DMS53 treated with DMSO at 0.1 percent for 48 hours (cell line): Measurements from ENCODE around the gene CSK.

ENCODE experiments used
- DNase-seq: peaks from one replicate; lab custom pipeline; 2025; ENCODE audit not compliant: unreplicated experiment; lab: John Stamatoyannopoulos, UW

CSK gene

DNA sequence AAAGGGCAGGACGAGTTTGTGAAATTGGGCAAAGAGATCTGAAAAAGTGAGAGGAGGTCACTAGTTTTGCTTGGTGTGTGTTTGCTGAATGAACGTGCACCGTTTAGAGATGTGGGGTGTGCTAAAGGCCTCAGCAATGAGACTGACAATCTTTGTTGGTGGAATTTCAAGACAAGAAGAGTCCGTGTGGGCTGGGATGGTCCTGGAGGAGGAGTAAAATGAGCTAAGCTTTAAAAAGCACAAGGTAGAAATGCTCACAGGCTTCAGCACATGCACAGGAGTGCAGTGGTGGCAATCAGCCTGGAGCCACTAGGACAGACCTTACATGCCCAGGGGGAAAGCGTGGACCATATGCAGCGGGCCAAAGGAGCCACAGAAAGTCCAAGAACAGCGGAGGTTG lies 43.1 kb downstream of the CSK start:
- no peak for DNase-seq

DNA sequence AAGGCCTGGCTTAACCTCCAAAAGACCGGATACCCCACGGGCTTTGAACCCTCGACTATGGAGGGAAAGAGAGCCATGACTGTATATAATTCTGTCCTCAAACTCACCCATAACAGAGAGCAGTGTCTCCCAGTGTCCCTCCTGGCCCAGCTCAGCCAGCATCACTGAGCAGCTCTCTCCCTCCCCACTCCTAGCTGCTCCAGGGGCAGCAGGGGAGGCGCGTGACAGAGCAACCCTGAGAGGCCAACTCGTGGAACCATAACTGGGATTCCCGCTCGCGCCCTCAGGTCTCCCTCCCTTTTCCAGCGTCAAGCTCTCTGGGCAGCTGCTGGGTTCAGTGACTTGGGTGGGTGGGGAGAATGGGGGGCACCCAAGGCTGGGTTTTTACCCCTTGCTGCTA lies 44.0 kb downstream of the CSK start:
- no peak for DNase-seq

DNA sequence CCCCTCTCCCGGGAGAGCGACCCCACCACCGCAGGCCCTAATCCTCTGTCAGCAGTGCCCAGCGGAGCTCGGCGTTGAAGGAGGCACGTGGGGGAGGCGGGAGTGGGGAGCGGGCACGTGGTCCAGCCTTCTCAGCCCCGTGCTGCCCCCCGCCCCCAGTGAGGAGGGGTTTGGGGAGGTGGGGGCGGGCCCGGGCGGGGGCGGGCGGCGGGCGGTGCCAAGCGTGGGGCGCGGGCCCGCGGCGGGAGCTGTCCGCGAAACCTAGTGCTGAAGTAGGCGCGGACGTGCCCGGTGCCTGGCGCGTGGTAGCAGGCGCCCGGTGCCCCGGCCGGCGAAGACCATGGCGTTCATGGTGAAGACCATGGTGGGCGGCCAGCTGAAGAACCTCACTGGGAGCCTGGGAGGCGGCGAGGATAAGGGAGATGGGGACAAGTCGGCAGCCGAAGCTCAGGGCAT lies 44.5 kb downstream of the CSK start, which contains the start of gene CPLX3:
Gene CPLX3 (plus strand): TSS at position 264 of the 456 bp plus-strand sequence. CDS start 77 bp downstream, at position 341.
- DNase-seq: no peak

DNA sequence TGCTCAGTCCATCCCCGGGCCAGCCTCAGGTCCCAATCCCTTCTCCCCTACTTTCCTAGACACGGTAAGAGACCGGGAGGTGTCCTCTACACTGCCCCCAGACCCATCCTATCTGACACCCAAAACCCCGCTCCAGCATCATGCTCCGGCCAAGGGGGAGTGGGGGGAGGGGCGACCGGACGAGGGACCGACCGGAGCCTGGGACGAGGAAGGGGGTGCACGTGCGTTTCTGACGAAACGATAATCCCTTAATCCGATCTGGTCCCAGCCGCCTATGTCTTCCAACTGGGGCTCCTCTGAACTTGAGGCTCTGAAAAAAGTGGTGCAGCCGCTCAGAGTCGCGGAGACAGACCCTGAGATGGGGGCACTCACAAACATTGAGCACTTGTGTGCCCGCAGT lies 45.0 kb downstream of the CSK start:
- no peak for DNase-seq

DNA sequence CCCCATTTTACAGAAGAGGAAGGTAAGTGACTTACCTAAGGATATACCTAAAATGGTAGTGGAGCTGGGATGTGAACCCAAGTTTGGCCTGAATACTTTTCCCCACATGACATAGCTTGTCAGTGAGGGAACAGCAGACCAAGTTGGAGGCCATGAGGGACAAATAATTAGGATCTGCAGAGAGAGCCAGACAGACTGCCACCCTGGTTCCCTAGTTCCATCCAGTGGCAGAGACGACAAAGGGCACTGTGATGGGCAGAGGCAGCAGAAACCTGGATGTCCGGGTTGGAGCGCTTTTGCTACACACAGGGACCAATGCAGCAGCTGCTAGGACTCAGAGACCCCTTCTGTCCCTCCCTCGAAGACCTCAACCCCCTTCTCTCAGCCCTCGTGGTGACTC lies 45.7 kb downstream of the CSK start:
- no peak for DNase-seq

DNA sequence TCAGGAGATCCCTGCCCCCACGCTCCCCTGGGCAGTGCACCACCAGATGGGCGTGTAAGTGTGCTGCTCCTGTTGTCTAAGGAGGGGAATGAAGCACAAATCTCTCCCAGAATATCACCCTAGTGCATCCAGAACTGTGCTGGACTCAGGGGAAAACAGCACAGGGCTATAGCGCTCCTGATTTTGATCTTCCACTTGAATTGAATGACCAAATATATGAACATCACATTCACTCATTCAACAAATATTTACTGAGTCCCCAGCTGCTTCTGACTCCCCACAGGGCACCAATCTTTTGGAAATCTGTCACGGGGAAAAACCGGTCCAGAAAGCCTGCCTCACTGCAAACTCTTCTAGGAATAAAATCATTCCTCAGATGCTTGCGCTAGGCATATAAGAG lies 47.0 kb downstream of the CSK start:
- DNase-seq: no peak

DNA sequence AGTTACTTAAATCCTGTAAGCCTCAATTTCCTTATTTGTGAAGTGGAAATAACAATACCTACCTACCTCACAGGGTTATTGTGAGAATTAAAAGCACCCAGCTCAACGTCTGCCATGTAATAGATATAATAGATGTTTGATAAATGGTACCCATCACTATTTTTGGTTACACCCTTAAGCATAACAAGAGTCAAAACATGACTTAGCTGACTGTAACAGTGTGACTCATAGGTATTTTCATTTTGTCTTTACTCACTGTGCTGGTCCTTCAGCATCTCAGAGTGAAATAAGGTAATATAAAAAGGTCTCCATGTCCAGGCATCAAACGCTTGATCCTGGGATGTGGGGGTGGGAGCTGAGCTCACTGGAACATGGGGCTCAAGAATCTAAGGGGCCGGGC lies 47.6 kb downstream of the CSK start:
- no peak for DNase-seq

DNA sequence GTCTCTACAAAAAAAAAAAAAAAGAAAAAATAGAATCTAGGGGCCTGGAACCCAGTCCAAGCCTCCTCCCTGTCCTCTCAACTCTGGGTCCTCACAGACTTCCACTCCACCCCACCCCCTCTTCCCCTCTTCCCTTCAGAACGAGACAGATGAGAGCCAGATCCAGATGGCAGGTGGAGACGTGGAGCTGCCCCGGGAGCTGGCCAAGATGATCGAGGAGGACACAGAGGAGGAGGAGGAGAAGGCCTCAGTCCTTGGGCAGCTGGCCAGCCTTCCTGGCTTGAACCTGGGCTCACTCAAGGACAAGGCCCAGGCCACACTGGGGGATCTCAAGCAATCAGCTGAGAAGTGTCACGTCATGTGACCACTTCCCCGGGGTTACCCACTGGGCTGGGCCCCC lies 48.1 kb downstream of the CSK start:
- no peak for DNase-seq

DNA sequence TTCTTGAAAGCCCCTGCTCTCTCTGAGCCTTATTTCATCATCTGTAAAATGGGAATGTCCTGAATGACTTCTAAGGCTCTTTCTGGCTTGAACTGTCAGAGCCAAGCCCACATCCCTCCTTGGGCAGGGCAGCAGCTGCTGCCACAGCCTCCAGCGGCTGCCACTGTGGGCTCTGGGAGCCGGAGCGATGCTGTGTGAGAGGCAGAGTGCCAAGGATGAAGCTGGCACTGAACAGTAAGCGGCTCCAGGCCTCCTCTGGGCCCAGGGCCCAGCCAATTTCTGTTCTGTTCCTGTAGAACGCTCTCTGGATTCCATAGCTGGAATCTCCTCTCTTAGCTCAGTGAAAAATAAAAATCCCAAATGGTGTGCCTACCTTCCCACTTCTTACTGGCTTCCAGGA lies 49.0 kb downstream of the CSK start:
- DNase-seq: no peak

DNA sequence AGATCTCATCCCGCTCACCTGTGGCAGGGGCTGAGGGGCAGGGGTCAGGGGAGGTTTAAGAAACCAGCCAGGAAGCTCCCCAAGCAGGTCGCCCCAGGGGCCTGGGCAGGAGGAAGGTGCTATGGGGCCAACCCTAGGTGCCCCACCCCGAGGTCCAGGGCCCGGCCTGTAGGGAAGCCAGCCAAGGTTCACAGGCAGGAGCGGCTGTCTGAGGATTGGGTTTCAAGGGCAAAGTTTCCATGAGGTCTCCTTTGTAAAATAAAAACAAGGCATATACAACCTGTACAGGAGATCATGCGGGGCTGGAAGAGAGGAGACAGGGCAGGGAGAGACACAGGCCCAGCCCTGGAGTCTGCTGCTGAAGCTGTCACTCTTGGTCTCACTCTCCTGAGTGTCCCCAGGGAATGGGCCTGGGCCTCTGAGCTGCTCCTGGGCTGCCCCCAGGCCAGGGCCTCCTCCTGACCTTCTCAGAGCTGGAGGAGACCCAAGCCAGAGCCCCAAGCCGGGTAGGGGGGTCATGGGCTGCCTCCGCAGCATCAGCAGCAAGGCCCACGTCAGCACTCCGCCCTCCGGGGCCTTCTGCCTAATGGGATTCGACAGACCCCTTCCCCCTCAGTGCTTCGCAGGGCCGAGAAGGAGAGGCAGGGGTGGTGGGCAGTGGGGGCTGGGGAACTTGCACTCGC lies 50.1 kb downstream of the CSK start:
- DNase-seq: no peak

DNA sequence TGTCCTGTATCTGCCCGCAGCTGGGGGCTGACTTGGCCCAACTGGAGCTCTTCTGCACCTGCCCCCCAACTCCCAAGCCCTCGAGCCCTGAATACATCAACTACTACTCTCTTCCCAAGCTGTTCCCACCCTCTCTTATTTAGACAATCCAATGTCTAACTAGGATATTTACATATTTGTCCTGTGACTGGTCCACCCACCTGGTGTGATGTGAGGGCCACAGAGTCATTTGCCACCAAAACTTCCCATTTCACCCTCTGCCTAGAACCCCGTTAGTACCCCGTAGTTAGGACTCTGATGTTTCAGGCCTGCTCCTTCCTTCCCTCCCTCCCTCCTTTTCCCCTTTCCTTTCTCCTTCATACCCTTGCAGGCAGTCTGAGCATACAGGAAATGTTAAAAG lies 50.9 kb downstream of the CSK start:
- DNase-seq: no peak

DNA sequence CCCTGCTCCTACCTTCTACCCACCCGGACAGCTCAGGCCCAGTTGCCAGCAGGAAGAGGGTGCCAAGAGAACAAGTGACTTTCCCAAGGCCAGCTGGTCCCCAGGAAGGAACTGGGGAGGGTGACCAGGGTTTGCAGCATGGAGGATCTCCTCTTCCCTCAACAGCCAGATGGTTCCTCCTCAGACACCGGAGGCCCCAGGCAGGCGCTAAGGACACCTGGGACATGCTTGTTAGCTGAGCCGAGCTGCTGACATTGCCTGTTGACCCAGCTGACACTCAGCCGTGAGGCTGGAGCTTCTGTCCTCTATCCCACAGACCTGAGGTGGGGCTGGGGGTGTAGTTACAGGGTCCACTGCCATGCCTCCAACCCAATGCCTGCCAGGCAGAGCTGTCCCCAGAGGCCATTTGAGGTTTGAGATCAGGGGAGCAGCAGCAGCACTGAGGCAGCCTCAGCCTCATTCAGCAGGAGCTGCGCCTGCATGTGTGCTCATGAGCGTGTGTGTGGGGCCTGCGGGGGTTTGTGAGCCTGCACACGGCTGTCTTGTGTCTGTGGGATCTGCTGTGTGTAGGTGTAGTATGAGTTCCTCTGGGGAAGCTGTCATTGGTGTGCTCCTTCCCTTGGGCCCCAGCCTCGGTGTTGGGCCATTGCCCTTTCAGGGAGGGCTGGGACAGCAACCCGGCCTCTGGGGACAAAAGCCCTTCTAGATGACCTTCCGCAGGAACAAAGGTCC lies 51.7 kb downstream of the CSK start:
- DNase-seq: no peak

DNA sequence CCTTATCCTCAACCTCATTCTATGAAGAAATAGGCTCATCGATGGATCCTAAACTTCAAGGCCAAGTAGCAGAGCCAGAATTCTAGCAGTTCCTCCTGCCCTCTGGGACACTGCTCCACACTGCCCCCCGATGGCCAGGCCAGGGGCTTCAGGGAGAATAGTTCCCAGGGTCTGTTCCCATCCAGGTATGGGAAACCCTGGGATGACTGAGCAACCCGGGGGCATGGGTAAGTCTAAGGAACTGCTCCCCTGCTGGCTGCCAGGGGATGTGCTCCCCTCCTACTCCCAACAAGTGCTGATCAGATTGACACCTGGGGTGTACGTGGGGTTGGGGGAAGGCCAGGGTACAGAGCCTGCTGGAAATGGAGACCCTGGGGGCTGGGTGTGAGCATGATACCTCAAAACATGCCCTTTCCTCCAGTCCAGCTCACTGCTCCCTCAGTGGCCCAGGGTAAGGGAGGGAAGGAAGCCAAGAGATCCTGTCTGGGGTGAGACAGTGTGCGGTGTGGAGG lies 53.5 kb downstream of the CSK start:
- DNase-seq: peak; percentile 16

DNA sequence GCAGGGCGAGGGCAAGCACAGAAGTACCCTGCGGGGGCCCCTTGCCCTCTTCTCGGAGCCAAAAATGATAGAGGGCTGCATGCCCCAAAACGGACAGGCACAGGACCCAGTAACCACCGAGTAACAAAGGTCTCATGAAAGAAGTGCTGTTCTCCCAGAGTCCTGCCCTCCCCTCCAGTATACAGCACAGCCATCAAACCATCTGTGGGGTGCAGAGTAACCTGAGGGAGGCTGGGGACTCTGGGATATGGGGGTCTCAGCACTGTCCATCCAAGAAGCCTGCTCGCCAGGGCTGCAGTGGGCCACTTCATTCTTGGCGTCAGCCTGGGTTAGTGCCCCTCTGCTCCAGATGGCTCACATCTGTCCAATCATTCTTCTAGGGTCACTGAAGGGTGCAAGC lies 55.0 kb downstream of the CSK start:
- DNase-seq: no peak

DNA sequence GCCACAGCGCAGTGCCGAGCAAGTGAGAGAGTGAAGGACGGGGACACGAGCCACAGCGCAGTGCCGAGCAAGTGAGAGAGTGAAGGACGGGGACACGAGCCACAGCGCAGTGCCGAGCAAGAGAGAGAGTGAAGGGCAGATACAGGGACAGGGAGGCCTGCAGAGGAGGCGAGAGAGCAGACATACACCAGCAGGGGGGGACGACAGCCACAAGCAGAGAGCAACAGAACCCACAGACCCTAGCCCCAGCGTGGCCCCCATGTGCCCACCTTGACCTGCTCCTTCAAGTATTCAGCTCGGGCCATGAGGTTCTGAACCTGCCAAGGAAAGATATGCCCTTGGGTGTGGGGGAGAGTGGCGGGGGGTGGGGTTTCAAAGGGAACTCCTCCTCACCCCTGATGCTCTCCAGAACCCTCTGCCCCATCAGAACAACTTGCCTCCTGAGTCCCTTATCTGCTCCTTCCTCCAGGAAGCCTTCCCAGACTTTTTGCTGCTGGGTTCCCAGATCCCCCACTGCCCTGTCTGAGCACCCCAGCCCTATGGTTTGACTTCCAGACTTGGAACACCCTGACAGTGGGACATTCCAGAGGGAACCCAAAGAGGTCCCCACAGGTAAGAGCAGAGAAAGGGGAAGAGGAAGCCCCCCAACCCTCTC lies 55.7 kb downstream of the CSK start:
- DNase-seq: no peak

DNA sequence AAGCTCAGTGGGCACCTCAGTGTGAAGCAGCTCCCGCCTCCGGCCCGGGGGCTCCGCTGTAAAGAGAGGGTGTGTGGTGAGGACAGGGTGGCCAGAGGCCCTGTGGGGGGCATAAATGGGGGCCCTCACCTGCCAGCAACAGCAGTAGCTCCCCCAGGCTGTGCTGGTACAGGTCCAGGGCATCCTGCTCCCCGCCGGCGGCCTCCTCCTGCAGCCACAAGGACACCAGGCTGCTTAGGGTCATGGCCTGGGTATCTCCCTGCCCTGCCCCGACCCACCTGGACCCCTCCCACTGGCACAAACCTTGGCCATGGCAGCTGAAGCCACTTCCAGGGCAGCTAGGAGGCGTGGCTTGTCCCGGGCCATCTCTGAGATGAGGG lies 56.2 kb downstream of the CSK start:
- DNase-seq: no peak

DNA sequence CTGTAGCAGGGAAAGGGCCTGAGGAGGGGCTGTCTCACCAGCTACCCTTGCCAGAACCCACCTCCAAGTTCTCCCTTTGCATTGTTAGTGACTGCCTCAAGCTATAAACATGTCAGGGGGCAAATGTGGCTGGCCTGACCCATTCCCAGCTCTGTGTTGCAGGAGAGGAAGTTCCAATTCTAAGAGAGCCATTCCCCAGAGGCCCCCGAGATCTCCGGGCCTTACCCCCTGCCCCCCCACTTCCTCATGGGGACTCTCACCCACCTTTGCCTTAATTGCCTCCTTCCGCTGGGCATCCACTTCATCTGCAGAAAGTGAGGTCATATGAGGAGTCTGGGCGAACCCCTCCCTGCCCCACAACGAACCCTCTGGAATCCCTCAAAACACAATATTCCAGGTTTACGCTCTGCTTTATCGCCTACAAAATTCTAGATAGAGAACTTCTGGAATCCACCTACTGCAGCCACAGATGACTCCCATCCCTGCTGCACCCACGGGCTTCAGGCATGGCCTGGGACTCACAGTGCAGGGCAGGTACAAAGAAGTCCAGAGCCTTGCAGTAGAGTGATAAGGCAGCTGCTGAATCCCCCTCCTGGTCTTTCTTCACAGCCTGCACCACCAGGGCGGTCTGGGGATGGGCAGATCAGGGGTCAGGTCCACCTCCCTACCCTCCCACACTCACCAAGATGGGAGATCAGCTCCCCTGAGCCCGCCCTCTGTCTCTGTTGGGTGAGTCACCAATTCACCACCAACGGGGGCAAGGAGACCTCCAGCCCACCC lies 57.1 kb downstream of the CSK start:
- DNase-seq: no peak

DNA sequence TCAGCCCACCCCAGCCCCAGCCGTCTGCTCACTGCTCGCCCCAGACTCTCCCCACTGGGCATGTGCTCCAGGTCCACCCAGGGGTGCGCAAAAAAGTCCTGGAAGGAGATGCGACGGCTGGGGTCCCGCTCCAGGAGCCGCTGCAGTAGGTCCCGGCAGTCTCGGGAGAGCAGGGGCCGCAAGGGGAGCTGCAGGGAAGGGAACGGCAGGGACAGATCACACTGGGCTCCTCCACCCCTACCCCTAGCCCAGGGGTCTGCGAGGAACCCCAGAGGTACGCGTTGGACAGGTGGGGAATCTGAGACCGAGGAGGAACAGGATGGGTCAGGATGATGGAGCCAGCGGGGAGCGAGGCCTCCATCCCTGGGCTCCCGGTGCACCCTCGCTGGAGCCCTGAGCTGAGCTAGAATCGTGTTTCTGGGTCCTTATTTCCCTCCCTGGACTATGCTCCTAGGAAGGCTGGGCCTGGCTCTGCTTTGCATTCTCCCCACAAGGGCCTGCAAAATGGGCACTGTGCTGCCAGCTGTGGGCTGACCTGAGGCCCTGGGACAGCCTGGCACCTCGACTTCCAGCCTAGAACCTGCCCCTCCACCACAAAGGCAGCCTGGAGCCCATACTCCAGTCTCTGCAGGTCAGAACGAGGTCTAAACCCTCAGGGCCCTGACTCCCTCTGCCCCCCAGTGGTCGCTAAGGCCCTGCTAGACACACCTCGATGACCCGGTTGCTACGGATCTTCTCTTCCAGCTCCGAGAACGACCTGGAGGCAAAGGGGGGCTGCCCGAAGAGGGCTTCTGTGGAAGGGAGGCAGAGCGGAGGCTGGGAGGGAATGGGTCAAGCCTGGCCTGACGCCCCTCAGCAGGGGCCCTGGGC lies 57.9 kb downstream of the CSK start:
- no peak for DNase-seq

DNA sequence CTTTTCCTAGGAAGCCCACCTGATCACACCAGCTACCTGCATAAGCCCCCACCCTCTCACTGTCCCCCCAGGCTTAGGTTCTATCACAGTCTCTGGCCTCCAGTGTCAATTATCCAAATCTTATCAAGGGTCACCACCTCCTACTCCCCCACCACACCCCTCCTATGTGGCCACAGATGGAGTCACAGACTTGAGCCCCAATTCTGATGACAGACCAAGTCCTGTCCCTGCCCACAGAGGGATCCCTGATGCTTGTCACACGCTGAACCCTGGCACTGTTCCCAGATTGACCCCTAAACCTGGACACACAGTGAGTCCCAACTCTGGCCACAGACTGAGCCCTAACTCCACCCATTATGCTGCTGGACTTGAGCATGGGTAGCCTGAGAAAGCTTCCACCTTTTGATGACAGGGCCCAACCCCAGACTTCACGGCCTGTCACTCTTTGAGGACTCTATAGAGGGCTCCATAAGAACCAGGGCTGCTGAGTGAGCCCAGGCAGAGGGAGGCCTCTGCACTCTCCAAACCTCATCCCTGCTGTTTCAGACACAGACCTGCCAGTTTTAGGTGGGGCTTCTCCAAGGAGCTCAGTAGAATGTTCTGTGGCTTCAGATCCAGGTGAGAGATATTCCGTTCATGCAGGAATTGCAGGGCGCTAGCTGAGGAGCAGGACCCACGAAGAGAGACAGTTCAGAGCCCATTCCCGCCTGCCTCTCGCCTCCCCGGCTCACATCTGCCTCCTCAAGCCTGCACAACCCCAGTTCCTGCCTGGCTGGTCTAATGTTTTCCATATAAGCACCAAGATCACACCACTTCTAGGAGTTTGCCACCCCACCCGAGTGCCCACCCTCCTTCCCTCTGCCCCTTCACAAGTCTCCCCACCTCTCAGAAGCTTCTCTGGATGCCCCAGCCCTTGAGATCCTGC lies 59.2 kb downstream of the CSK start:
- no peak for DNase-seq
